AG04450 (cell line): ENCODE measurements around the gene CFTR. TPM values are rescaled to one million over a fixed set of nuclear protein-coding genes. Genes with fewer than 3 reads are reported as not detected.
"Not testable (repeated sequence)": the region's sequence is repeated elsewhere in the genome, so short reads cannot be mapped to it uniquely, and the experiment has no call there.

Experiments
- CTCF ChIA-PET: fragments of 300-600, 350-600 bp; formaldehyde crosslinking; extraction: SDS; loops from one replicate; lab custom pipeline; 2022; ENCODE audit warnings: antibody characterized with exemption, inconsistent platforms; lab: Charles Lee
- POLR2A ChIA-PET: fragments of 350-600 bp; formaldehyde crosslinking; extraction: SDS; loops from one replicate; lab custom pipeline; 2021; ENCODE audit warnings: antibody characterized with exemption, inconsistent platforms; lab: Yijun Ruan, JAX
- DNase-seq: peaks from one replicate; pipeline ENCODE4 v3.0.0-alpha.2; 2011; ENCODE audit warnings: low read depth, low spot score
- H3K27ac ChIP-seq: one replicate; pipeline ENCODE4 v1.5.1; 2012; ENCODE audit warnings: low read depth, low read length, control low read depth
- H3K27me3 ChIP-seq: one replicate; pipeline ENCODE4 v1.6.0; 2012; ENCODE audit warnings: low read length; ENCODE audit not compliant: control insufficient read depth, insufficient read depth
- H3K4me3 ChIP-seq: 2 replicates; pipeline ENCODE4 v1.5.1; 2011; ENCODE audit warnings: mild to moderate bottlenecking, low read depth, low read length, control low read depth
- H3K9me3 ChIP-seq: 2 replicates; pipeline ENCODE4 v1.5.1; 2012; ENCODE audit warnings: low read length; ENCODE audit not compliant: control insufficient read depth, insufficient read depth
- polyA plus RNA-seq: library from polyadenylated mRNA; depleted of rRNA; stranded (reverse); fragments of >200 nt; gene quantifications from 2 replicates; pipeline ENCODE4 v1.2.3, GENCODE V29; 2011
- TF ChIP-seq, protein P1 (sequence below): IDR thresholded peaks from 2 replicates; pipeline ENCODE4 v1.5.1; 2011; ENCODE audit warnings: low read depth, low read length, control low read depth, inconsistent platforms

CFTR gene
- polyA plus RNA-seq, 1 experiment = 0.37 TPM

DNA sequence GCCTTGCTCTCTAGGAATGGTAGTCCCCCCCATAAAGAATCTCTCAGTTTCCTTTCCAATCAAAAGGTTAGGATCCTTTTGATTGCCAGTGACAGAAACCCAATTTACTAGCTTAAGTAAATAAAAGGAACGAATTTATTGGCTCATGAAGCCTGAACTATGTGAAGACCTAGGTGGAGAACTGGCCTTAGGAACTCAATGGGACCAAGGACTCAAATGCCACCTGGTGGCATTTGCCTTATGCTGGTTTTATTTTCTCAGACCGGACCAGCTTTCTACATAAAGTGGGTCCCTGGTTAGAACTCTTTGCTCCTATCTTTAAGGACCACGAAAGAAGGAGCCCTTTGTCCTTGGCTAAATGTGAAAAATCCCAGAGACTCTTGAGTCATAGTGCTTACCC lies 25.4 kb downstream of the CFTR start:
- POLR2A ChIA-PET = no interaction called here
- TF ChIP-seq, protein P1, sequence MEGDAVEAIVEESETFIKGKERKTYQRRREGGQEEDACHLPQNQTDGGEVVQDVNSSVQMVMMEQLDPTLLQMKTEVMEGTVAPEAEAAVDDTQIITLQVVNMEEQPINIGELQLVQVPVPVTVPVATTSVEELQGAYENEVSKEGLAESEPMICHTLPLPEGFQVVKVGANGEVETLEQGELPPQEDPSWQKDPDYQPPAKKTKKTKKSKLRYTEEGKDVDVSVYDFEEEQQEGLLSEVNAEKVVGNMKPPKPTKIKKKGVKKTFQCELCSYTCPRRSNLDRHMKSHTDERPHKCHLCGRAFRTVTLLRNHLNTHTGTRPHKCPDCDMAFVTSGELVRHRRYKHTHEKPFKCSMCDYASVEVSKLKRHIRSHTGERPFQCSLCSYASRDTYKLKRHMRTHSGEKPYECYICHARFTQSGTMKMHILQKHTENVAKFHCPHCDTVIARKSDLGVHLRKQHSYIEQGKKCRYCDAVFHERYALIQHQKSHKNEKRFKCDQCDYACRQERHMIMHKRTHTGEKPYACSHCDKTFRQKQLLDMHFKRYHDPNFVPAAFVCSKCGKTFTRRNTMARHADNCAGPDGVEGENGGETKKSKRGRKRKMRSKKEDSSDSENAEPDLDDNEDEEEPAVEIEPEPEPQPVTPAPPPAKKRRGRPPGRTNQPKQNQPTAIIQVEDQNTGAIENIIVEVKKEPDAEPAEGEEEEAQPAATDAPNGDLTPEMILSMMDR = no peak
- no peak overlapping the region for H3K4me3 ChIP-seq
- CTCF ChIA-PET = no interaction called here
- DNase-seq = no peak
- H3K9me3 ChIP-seq = no peaks in the 10 kb centered on the region
- H3K27me3 ChIP-seq = no peaks in the 10 kb centered on the region
- no peak overlapping the region for H3K27ac ChIP-seq

DNA sequence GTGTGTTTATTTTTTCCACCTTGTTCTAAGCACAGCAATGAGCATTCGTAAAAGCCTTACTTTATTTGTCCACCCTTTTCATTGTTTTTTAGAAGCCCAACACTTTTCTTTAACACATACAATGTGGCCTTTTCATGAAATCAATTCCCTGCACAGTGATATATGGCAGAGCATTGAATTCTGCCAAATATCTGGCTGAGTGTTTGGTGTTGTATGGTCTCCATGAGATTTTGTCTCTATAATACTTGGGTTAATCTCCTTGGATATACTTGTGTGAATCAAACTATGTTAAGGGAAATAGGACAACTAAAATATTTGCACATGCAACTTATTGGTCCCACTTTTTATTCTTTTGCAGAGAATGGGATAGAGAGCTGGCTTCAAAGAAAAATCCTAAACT lies 28.9 kb downstream of the CFTR start:
- TF ChIP-seq, protein P1 = no peak
- DNase-seq = no peak
- Histone ChIP-seq H3K9me3 (no peaks in the 10 kb centered on the region), H3K4me3 (no peak overlapping the region), H3K27ac (no peak overlapping the region), H3K27me3 (no peaks in the 10 kb centered on the region)
- POLR2A ChIA-PET = no interaction called here
- CTCF ChIA-PET = no interaction called here

DNA sequence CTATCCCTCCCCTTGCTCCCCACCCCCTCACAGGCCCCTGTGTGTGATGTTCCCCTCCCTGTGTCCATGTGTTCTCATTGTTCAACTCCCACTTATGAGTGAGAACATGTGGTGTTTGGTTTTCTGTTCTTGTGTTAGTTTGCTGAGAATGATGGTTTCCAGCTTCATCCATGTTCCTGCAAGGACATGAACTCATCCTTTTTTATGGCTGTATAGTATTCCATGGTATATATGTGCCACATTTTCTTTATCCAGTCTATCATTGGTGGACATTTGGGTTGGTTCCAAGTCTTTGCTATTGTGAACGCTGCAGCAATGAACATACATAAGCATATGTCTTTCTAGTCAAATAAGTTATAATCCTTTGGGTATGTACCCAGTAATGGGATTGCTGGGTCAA lies 37.4 kb downstream of the CFTR start:
- H3K4me3 ChIP-seq, POLR2A ChIA-PET, H3K9me3 ChIP-seq, H3K27me3 ChIP-seq, H3K27ac ChIP-seq, DNase-seq, CTCF ChIA-PET: not testable (repeated sequence)

DNA sequence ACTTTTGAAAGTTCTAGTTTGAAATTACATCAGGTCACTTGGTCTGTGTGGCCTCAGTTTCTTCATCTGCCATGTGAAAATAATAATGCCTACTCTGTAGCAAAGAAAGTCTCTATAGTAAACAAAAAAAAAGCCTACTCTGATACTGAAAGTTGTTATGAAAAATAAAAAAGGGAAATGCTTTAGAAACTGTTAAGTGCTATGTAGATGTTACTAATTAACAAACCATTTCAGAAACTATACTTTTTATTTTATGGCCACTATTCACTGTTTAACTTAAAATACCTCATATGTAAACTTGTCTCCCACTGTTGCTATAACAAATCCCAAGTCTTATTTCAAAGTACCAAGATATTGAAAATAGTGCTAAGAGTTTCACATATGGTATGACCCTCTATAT lies 50.6 kb downstream of the CFTR start:
- ChIA-PET CTCF (interaction anchor here (1.3 kb wide), 1 partner anchor 186 kb away, joined by 3 read pairs; no protein-coding TSS in a partner anchor), POLR2A (no interaction called here)
- no peak overlapping the region for H3K4me3 ChIP-seq
- DNase-seq = no peak
- H3K27me3 ChIP-seq = no peaks in the 10 kb centered on the region
- TF ChIP-seq, protein P1 = no peak
- no peak overlapping the region for H3K27ac ChIP-seq
- H3K9me3 ChIP-seq = no peaks in the 10 kb centered on the region

DNA sequence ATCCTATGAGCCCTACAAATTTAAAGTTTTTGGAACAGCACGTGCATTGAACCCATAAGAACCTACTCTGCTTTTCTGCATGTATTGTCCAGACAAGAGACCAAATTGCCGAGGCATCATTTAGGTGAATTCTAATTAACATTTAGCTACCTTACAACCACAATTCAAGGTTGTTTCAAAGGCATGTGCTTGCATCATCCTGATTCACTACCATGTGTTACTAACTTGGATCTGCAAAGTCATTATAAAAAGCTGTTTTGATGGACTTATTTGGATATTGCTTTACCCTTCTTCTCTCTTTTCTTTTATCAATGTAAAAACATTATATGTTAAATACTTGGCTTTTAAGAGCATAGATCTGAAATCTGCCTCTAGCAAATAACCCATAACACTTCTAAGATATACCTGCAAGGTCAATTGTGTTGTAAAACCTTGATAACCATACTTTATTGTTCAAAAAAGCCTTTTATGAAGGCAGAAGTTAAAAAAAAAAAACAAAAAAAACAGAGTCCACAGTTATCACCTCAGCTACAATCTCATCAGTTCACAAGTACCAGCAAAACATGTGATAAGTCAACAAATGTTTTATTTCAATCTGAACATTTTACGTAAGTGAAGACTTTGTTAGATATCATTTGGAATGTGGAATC lies 51.9 kb downstream of the CFTR start:
- DNase-seq = no peak
- TF ChIP-seq, protein P1 = no peak
- CTCF ChIA-PET = interaction anchor here (0.6 to 1.8 kb wide), 3 partner anchors 73 to 184 kb away, joined by 3 to 5 read pairs (median 3); no protein-coding TSS in a partner anchor

More for the DNA sequence above, 51.9 kb downstream of the CFTR start:
- Histone ChIP-seq H3K9me3 (no peaks in the 10 kb centered on the region), H3K27me3 (no peaks in the 10 kb centered on the region), H3K27ac (no peak overlapping the region), H3K4me3 (no peak overlapping the region)
- POLR2A ChIA-PET = no interaction called here
